NOMO-1 treated with DMSO at 0.1 percent for 48 hours (cell line): Measurements from ENCODE around the gene CPNE4.

ENCODE experiments used
- DNase-seq: peaks from one replicate; lab custom pipeline; 2025; ENCODE audit not compliant: unreplicated experiment; lab: John Stamatoyannopoulos, UW

CPNE4 gene

GRCh38 chr3:131883711-131884407 is 151.0 kb downstream of the CPNE4 start:
- DNase-seq = no peak

- DNase-seq = no peak
Measured at GRCh38 chr3:131883086-131883485, 151.7 kb downstream of the CPNE4 start.

GRCh38 chr3:131881777-131882176 is 153.0 kb downstream of the CPNE4 start:
- peak; percentile 49 for DNase-seq

- DNase-seq = no peak
Measured at GRCh38 chr3:131880948-131881347, 153.9 kb downstream of the CPNE4 start.

- DNase-seq = no peak
Measured at GRCh38 chr3:131868203-131868602, 166.6 kb downstream of the CPNE4 start.

- no peak for DNase-seq
Measured at GRCh38 chr3:131856171-131856570, 178.6 kb downstream of the CPNE4 start.

- DNase-seq = no peak
Measured at GRCh38 chr3:131850223-131850622, 184.6 kb downstream of the CPNE4 start.

GRCh38 chr3:131849616-131850015 is 185.2 kb downstream of the CPNE4 start:
- DNase-seq = no peak

- DNase-seq = peak; percentile 80
Measured at GRCh38 chr3:131847966-131848510, 186.8 kb downstream of the CPNE4 start.

GRCh38 chr3:131846296-131846924 is 188.4 kb downstream of the CPNE4 start:
- DNase-seq = no peak

- no peak for DNase-seq
Measured at GRCh38 chr3:131843174-131843573, 191.6 kb downstream of the CPNE4 start.

- DNase-seq = no peak
Measured at GRCh38 chr3:131840156-131840797, 194.5 kb downstream of the CPNE4 start.

GRCh38 chr3:131835906-131836305 is 198.9 kb downstream of the CPNE4 start:
- DNase-seq = no peak

- no peak for DNase-seq
Measured at GRCh38 chr3:131831608-131832007, 203.2 kb downstream of the CPNE4 start.

GRCh38 chr3:131821191-131821762 is 213.5 kb downstream of the CPNE4 start:
- DNase-seq = no peak

- no peak for DNase-seq
Measured at GRCh38 chr3:131819381-131820055, 215.3 kb downstream of the CPNE4 start.

GRCh38 chr3:131812433-131812832 is 222.4 kb downstream of the CPNE4 start:
- no peak for DNase-seq

- no peak for DNase-seq
Measured at GRCh38 chr3:131811481-131811880, 223.3 kb downstream of the CPNE4 start.

- no peak for DNase-seq
Measured at GRCh38 chr3:131807822-131808221, 227.0 kb downstream of the CPNE4 start.

- peak; percentile 71 for DNase-seq
Measured at GRCh38 chr3:131806736-131807135, 228.1 kb downstream of the CPNE4 start.

GRCh38 chr3:131804565-131805133 is 230.2 kb downstream of the CPNE4 start:
- DNase-seq = no peak
